HG03103 (cell line): ENCODE results near the gene BBS5.
"Not testable (repeated sequence)": the region's sequence is repeated elsewhere in the genome, so short reads cannot be mapped to it uniquely, and the experiment has no call there.

Source experiments
- ATAC-seq: cut with Tn5 transposase; IDR thresholded peaks from one replicate; pipeline ENCODE4 v1.9.1; 2021; ENCODE audit warnings: low read depth; ENCODE audit not compliant: unreplicated experiment

The BBS5 gene

GRCh38 chr2:169485650-169486138 is 6.4 kb downstream of the BBS5 start:
- ATAC-seq, result no peak

- no peak for ATAC-seq
Observed at GRCh38 chr2:169486487-169486886, 7.2 kb downstream of the BBS5 start.

- no peak for ATAC-seq
Observed at GRCh38 chr2:169490834-169491233, 11.5 kb downstream of the BBS5 start.

DNA sequence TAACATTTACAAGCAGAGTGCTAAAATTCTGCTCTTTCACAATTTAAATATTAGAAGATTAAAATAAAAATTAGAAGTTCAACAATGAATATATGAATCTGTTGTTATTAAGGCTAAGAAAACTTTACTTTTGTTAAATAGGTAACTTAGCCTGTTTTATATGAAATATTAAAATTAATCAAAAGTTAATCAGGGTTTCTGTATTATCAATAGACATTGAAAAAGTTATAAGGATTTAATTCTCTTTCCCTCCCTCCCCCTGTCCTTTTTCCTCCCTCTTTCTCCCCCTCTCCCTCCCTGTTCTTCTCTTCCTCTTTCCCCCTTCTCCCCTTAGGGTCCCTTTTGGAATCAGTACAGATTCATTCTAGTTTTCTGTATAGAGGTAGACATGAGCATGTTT is 12.1 kb downstream of the BBS5 start:
- ATAC-seq, result no peak

- no peak for ATAC-seq
Observed at GRCh38 chr2:169493360-169493759, 14.1 kb downstream of the BBS5 start.

DNA sequence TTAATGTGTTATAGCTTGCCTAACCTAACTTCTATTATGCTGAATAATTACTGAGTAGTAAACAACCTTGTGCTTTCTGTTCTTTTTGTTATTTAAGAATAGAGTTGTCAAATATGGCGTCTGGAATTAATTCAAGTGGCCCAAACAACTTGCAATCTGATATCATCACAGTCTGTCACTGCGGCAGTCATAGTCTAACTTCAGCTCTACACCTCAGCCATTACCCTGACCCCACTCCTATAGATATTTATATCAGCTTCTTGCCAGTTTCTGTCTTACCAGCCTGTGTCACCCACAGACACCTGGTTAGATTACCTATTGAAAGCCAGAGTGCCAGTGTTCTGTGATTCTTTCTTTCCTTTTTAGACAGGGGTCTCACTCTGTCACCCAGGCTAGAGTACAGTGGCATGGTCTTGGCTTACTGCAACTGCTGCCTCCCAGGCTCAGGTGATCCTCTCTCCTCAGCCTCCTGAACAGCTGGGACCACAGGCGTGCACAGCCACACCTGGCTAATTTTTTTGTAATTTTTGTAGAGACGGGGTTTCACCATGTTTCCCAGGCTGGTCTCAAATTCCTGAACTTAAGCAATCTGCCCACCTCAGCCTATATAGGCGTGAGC is 16.1 kb downstream of the BBS5 start:
- ATAC-seq, result no peak

DNA sequence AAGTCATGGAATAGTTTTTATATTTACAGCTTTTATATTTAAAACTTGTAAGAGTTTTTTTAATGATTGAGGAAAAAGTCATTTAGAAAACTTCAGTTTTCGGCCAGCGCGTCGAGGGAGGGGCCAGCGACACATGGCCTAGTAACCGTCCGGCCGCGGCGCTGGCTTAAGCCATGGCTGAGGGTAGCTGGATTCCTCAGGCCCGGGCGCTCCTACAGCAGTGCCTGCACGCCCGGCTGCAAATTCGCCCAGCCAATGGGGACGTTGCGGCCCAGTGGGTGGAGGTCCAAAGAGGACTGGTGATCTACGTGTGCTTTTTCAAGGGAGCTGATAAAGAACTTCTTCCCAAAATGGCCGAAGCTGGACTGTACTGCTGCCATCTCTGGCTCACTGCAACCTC is 25.4 kb downstream of the BBS5 start:
- no peak for ATAC-seq

DNA sequence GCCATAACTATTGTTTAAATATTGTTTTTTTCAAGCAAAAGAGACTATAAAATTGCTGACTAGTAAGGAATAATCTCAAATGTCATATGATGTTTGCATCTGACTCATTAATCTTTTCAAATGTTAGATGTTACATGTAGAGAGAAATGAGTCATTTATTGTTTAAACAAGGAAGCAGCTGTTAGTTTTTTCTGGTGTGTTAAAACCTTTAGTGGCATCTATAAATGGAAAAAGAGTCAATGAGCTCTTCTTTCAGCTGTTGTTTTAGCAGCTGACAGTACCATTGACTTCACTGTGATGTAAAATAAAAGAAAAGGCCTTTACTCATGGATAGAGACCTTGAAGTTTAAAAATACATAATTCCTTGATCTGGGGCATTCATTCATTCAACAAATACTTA is 28.4 kb downstream of the BBS5 start:
- no peak for ATAC-seq

DNA sequence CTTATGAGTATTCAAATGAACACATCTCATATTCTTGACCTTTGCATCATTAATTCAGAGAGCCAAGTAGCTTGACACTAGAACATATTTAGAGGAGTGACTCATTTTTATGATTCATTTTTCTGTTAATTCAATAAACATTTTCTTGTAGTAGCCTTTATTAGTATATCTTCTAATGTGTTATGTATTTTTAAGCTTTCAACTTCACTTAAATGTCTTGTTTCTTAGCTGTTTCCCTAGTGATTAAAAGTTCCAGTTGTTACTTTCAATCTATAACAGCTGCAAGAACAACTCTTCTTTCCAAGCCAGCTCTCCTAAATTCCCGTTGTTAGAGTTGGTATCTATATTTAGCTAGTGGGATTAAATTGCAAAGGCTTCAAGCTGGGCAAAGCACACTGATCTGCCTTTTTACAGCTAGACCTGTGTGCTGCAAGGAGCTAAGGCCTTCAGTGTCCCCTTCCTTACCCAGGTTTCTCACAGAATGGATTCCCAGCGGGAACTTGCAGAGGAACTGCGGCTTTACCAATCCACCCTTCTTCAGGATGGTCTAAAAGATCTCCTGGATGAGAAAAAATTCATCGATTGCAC is 30.1 kb downstream of the BBS5 start, which contains the start of gene KLHL41:
KLHL41 (plus strand) TSS at position 405 of the 588 bp plus-strand sequence; CDS start at position 482, 77 bp downstream.
- no peak for ATAC-seq

DNA sequence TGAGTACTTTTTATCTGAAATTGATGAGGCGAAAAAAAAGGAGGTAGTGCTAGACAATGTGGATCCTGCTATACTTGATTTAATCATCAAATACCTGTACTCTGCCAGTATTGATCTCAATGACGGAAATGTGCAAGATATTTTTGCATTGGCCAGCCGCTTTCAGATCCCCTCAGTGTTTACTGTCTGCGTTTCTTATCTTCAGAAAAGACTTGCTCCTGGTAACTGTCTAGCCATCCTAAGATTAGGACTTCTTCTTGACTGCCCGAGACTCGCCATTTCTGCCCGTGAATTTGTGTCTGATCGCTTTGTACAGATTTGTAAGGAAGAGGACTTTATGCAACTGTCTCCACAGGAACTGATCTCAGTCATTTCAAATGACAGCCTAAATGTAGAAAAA is 30.7 kb downstream of the BBS5 start:
- ATAC-seq, result no peak

DNA sequence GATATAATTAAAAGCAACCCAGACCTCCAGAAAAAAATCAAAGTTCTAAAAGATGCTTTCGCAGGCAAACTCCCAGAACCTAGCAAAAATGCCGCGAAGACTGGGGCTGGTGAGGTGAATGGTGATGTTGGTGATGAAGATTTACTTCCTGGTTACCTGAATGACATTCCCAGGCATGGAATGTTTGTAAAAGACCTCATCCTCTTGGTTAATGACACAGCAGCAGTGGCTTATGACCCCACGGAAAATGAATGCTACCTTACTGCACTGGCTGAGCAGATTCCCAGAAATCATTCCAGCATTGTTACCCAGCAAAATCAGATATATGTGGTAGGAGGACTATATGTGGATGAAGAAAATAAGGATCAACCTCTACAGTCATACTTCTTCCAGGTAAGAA is 31.2 kb downstream of the BBS5 start:
- ATAC-seq, result no peak

DNA sequence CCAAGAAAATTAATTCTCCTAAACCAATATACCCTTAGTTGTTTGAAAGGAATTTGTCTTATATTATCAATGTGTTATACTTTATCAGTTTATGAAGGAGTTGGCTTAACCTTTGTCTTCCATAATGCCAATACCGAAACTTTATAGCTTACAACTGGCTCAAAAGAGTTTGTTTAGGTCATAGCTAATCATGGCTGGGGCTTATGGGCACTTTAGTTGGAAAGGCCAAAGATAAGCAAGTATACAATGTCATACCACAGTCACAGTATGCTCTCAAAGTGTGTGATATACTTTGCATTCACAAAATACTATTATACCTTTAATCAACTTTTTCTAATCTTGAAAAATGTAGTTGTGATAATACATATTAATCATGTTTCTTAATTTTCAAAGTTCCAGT is 32.5 kb downstream of the BBS5 start:
- no peak for ATAC-seq

DNA sequence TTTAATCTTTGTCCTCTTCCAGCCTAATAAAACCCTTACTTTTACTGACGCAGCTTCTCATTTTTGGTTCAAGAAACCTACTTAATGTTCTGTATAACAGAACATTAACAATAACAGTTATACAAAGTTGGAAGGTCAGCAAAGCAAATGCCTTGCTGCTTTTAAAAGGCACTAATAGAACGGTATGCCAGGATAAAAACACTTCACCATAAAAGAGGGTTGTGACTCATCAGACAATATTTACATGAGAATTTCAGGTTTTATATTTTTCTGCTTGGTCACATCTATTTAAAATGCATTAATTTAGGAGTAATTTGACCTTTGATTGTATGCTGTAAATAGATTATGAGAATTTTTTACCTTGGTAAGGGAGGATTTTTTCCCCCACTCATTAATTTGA is 33.2 kb downstream of the BBS5 start:
- no peak for ATAC-seq

- no peak for ATAC-seq
Observed at GRCh38 chr2:169513094-169513493, 33.8 kb downstream of the BBS5 start.

- ATAC-seq, result no peak
Observed at GRCh38 chr2:169513926-169514325, 34.6 kb downstream of the BBS5 start.

GRCh38 chr2:169514758-169515157 is 35.5 kb downstream of the BBS5 start:
- not testable (repeated sequence) for ATAC-seq

DNA sequence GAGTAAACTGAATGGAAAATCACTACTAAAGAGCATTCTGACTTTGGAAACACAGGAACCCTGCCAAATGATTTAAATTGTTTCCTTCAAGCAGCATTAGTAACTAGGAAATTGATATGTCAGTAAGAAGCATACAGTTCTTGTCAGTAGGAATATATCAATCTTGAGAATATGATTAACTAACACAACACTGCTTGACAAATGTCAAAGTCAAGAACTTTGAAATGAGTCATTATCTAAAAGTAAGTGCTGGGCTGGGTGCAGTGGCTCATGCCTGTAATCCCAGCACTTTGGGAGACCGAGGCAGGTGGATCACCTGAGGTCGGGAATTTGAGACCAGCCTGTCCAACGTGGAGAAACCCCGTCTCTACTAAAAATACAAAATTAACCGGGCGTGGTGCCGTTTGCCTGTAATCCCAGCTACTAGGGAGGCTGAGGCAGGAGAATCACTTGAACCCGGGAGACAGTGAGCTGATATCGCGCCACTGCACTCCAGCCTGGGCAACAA is 37.2 kb downstream of the BBS5 start:
- not testable (repeated sequence) for ATAC-seq

DNA sequence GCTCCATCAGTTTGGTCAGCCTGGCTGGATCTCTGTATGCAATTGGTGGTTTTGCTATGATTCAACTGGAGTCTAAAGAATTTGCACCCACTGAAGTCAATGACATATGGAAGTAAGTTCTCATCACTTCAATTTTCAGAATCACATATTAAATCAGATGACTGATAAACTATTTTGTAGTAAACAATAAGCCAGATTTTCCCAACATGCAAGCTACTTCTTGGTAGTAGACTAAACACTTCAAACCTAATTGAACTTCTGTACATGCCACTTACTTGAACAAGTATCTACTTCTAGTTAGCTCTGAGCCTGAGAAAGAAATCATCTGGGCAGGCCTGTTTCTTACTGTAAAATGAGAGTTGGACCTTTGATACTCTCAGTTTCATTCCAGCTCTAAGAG is 41.6 kb downstream of the BBS5 start:
- no peak for ATAC-seq

DNA sequence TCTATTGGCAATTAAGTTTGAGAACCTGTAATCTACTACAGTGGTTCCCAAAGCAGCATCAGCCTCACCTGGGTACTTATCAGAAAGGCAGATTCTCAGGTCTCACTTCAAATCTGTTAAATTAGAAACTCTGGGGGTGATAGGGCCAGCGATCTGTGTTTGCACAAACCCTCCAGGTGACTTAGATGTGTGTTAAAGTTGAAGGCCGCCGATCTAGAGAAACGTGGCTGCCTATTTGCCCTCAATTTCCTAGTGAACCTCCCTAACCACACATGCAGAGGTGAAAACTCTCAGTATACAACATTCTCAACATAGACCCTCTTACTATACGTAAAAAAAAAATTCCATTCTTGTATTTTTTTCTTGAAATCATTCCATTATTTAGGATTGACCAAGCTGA is 44.4 kb downstream of the BBS5 start:
- no peak for ATAC-seq

GRCh38 chr2:169525434-169525833 is 46.1 kb downstream of the BBS5 start:
- ATAC-seq, result no peak

GRCh38 chr2:169526451-169526850 is 47.2 kb downstream of the BBS5 start:
- ATAC-seq, result no peak

DNA sequence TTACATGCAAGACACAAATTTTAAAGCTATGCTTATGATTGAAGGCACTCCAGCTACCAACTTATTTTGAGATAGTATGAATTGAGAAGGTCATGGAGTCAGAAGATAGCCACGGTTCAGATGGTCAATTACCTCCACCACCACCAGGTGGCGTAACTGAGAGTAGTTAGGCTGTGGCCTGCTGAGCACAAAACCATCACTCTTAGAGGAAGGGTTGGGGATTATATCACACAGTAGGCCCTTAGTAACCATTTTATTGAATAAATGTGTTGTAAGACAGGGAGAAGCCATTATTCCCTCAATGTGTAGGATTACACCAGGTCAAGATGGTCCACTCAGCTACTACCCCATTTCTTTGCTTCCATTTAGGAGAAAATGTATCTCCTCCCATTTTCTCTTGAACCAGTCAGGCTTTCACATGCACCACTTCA is 49.0 kb downstream of the BBS5 start:
- ATAC-seq, result peak; percentile 92
